Measurements from ENCODE around the gene PPFIA3.

The PPFIA3 gene

GRCh38 chr19:49101160-49101559 is 18.2 kb upstream of the PPFIA3 start:
- H3K36me3 ChIP-seq (ENCODE audit: control insufficient read depth, insufficient read depth, low read length) = no peaks in the 10 kb centered on the region
- no peaks in the 10 kb centered on the region for H3K27me3 ChIP-seq (ENCODE audit: control insufficient read depth, insufficient read depth, low read length)
- no peak overlapping the region for H3K9ac ChIP-seq
- H3K4me1 ChIP-seq = no peaks in the 10 kb centered on the region
- H3K4me2 ChIP-seq (ENCODE audit: low read length) = no peak overlapping the region
- no peak overlapping the region for H3K27ac ChIP-seq
- H2AFZ ChIP-seq = no peak overlapping the region
- H3K4me3 ChIP-seq (ENCODE audit: low read depth, low read length) = no peak overlapping the region
- TF ChIP-seq CTCF (IDR thresholded peaks at IDR 0.05) = no peak
- peaks cover 20% of the 10 kb centered on the region for H3K79me2 ChIP-seq
- H3K9me3 ChIP-seq (ENCODE audit: control insufficient read depth, low read length) = no peaks in the 10 kb centered on the region

GRCh38 chr19:49102303-49102702 is 17.0 kb upstream of the PPFIA3 start:
- Histone ChIP-seq H3K27me3 (ENCODE audit: control insufficient read depth, insufficient read depth, low read length) (no peaks in the 10 kb centered on the region), H2AFZ (no peak overlapping the region), H3K27ac (no peak overlapping the region), H3K9ac (no peak overlapping the region), H3K4me2 (ENCODE audit: low read length) (no peak overlapping the region), H3K4me1 (no peaks in the 10 kb centered on the region), H3K4me3 (ENCODE audit: low read depth, low read length) (no peak overlapping the region), H3K36me3 (ENCODE audit: control insufficient read depth, insufficient read depth, low read length) (no peaks in the 10 kb centered on the region), H3K79me2 (peaks cover 20% of the 10 kb centered on the region), H3K9me3 (ENCODE audit: control insufficient read depth, low read length) (no peaks in the 10 kb centered on the region)
- no peak for TF ChIP-seq CTCF (IDR thresholded peaks at IDR 0.05)

- H3K79me2 ChIP-seq = peaks cover 14% of the 10 kb centered on the region
- no peaks in the 10 kb centered on the region for H3K4me1 ChIP-seq
- no peak overlapping the region for H3K27ac ChIP-seq
- no peak overlapping the region for H3K9ac ChIP-seq
- no peaks in the 10 kb centered on the region for H3K9me3 ChIP-seq (ENCODE audit: control insufficient read depth, low read length)
- no peak overlapping the region for H3K4me3 ChIP-seq (ENCODE audit: low read depth, low read length)
- no peak overlapping the region for H3K4me2 ChIP-seq (ENCODE audit: low read length)
- H3K27me3 ChIP-seq (ENCODE audit: control insufficient read depth, insufficient read depth, low read length) = no peaks in the 10 kb centered on the region
- no peak overlapping the region for H2AFZ ChIP-seq
- H3K36me3 ChIP-seq (ENCODE audit: control insufficient read depth, insufficient read depth, low read length) = no peaks in the 10 kb centered on the region
- TF ChIP-seq CTCF (IDR thresholded peaks at IDR 0.05) = no peak
These were observed 15.8 kb upstream of the PPFIA3 start for GRCh38 chr19:49103331-49104085.

GRCh38 chr19:49104229-49104864 is 15.0 kb upstream of the PPFIA3 start:
- Histone ChIP-seq H3K36me3 (ENCODE audit: control insufficient read depth, insufficient read depth, low read length) (no peaks in the 10 kb centered on the region), H3K4me3 (ENCODE audit: low read depth, low read length) (no peak overlapping the region), H3K27ac (no peak overlapping the region), H3K79me2 (peaks cover 6% of the 10 kb centered on the region), H3K9ac (no peak overlapping the region), H3K9me3 (ENCODE audit: control insufficient read depth, low read length) (no peaks in the 10 kb centered on the region), H3K4me2 (ENCODE audit: low read length) (no peak overlapping the region), H3K27me3 (ENCODE audit: control insufficient read depth, insufficient read depth, low read length) (no peaks in the 10 kb centered on the region), H2AFZ (no peak overlapping the region), H3K4me1 (no peaks in the 10 kb centered on the region)
- no peak for TF ChIP-seq CTCF (IDR thresholded peaks at IDR 0.05)
